BLaER1 treated with 17β-estradiol and CSF1 and Interleukin-3, amounts not matched to agents 10 nM and 100 nM (cell line): ENCODE results near the gene CYFIP2.
A peak's percentile ranks its signal among the peaks of the same experiment; 100 is the strongest.

ENCODE experiments used
- H3K27ac ChIP-seq, 11 experiments: shearing (Covaris generic); formaldehyde crosslinking; 2 replicates each; pipeline ENCODE4 v1.8.1; 2022
- H3K27me3 ChIP-seq, 11 experiments: shearing (Covaris generic); formaldehyde crosslinking; 2 replicates each; pipeline ENCODE4 v1.8.1; 2022
- H3K36me3 ChIP-seq, 11 experiments: shearing (Covaris generic); formaldehyde crosslinking; 2 replicates each; pipeline ENCODE4 v1.8.1; 2022
- H3K4me1 ChIP-seq, 10 experiments: shearing (Covaris generic); formaldehyde crosslinking; 2 replicates each; pipeline ENCODE4 v1.8.1; 2022
- H3K4me2 ChIP-seq, 11 experiments: shearing (Covaris generic); formaldehyde crosslinking; 2 replicates each; pipeline ENCODE4 v1.8.1; 2022
- H3K4me3 ChIP-seq, 10 experiments: shearing (Covaris generic); formaldehyde crosslinking; 2 replicates each; pipeline ENCODE4 v1.8.1; 2022
- H3K9ac ChIP-seq, 11 experiments: shearing (Covaris generic); formaldehyde crosslinking; 2 replicates each; pipeline ENCODE4 v1.8.1; 2022
- H3K9me3 ChIP-seq, 11 experiments: shearing (Covaris generic); formaldehyde crosslinking; replicated peaks in 1 of 11; 2 replicates each; pipeline ENCODE4 v1.8.1; 2022
- H4K20me1 ChIP-seq, 11 experiments: shearing (Covaris generic); formaldehyde crosslinking; 2 replicates each; pipeline ENCODE4 v1.8.1; 2022
- Cebpa-rat ChIP-seq, 11 experiments: shearing (Covaris generic); IDR thresholded peaks; 2 replicates each; pipeline ENCODE4 v1.8.1; 2022

CYFIP2 gene

DNA sequence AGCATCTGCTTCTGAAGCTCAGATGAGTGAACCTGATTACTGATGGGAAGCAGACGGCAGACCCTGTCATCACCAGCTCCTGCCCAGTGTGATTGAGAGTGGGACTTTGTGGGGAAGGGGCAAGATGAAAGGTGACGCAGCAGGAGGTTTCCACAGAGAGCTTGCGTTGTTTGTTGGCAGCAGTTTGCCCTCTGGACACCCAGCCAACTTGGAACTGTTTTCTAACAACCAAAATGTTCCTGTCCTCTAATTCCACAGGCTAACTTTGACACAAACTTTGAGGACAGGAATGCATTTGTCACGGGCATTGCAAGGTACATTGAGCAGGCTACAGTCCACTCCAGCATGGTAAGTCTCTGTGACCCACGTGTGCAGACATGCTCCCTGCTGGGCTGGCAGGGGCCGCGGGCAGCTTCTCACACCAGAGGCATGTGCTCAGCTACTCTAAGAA is 20.9 kb downstream of the CYFIP2 start:
- H4K20me1 ChIP-seq, result peaks cover 0 to 83% (median 9%) of the 10 kb centered on the region in 11 experiments; a peak in 11 of 22 replicates
- H3K9me3 ChIP-seq, result peaks cover 0 to 3% (median 0%) of the 10 kb centered on the region in 11 experiments; a peak in 1 of 22 replicates
- no peaks in the 10 kb centered on the region for H3K27me3 ChIP-seq
- peaks cover 52 to 87% (median 68%) of the 10 kb centered on the region in 11 experiments for H3K36me3 ChIP-seq
- H3K4me2 ChIP-seq, result no peak overlapping the region
- H3K27ac ChIP-seq, result no peak overlapping the region
- H3K9ac ChIP-seq, result no peak overlapping the region
- H3K4me3 ChIP-seq, result no peak overlapping the region
- H3K4me1 ChIP-seq, result peaks cover 12 to 32% (median 21%) of the 10 kb centered on the region in 10 experiments
- no peak for TF ChIP-seq Cebpa-rat (IDR thresholded peaks at IDR 0.05)

DNA sequence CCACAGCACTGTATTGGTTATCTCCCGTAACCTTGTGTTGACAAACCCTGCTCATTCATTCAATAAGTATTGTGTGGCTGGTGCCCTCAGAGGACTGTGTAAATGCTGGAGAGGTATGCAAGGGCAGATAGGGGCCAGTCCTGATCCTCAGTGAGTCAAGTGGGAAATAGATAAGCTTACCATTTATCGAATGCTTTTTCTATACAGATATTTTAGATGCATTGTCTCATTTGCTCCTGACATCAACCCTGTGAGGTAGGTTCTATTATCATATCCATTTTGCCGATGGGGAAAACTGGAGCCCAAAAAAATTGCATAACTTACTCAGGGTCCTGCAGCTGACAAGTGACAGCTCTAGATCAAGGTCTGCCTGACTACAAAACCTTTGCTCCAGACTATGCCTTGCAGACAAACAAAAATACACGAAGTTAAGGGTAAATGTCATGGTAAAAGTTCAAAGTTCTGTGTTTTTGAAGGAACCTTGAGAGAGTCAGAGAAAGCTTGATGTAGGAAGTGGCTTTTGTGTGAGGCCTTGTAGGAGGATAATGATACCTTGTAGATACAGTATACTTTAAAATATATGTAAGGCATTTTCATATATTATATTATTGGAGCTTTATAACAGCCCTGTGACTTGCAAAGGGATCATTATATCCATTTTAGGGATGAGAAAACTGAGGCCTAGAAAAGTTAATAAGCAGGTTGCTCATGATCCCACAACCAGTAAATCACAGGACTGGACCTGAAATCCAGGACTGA is 22.7 kb downstream of the CYFIP2 start:
- Histone ChIP-seq H3K27me3 (no peaks in the 10 kb centered on the region), H3K9me3 (no peaks in the 10 kb centered on the region), H3K9ac (no peak overlapping the region), H3K36me3 (peaks cover 52 to 93% (median 84%) of the 10 kb centered on the region in 11 experiments), H4K20me1 (peaks cover 0 to 65% (median 3%) of the 10 kb centered on the region in 11 experiments; a peak in 10 of 22 replicates), H3K4me2 (no peak overlapping the region), H3K27ac (no peak overlapping the region), H3K4me1 (peaks cover 2 to 17% (median 6%) of the 10 kb centered on the region in 10 experiments; a peak in 19 of 20 replicates), H3K4me3 (no peak overlapping the region)
- TF ChIP-seq Cebpa-rat (IDR thresholded peaks at IDR 0.05), result no peak

DNA sequence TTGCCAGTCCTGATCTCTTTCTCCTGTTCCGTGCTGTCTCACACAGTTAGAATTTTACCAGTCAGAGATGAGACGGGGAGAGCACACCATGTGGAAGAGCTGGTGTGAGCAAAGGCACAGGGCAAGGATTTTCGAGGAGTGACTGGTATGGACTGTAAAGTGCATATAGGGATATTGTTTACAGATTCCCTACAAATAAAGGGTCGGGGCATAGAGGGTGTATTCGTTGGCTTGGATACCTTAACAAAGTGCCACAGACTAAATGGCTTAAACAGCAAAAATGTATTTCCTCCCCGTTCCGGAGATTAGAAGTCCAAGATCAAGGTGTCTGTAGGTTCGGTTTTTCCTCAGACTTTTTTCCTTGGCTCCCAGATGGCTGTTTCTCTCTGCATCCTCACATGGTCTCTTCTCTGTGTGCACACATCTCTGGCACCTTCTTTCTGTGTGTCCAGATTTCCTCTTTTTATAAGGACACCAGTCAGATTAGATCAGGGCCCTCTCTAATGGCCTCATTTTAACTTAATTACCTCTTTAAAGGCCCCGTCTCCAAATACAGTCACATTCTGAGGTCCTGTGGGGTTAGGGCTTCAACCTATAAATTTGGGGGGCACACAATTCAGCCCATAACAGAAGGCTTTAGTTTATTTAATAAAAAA is 23.4 kb downstream of the CYFIP2 start:
- no peak overlapping the region for H3K9ac ChIP-seq
- peaks cover 52 to 99% (median 90%) of the 10 kb centered on the region in 11 experiments for H3K36me3 ChIP-seq
- H3K4me1 ChIP-seq, result peaks cover 0 to 14% (median 1%) of the 10 kb centered on the region in 10 experiments; a peak in 6 of 20 replicates
- H3K27ac ChIP-seq, result no peak overlapping the region
- H3K27me3 ChIP-seq, result no peaks in the 10 kb centered on the region
- H3K4me2 ChIP-seq, result no peak overlapping the region
- H4K20me1 ChIP-seq, result peaks cover 0 to 59% (median 0%) of the 10 kb centered on the region in 11 experiments; a peak in 7 of 22 replicates
- no peak for TF ChIP-seq Cebpa-rat (IDR thresholded peaks at IDR 0.05)
- H3K9me3 ChIP-seq, result no peaks in the 10 kb centered on the region
- H3K4me3 ChIP-seq, result no peak overlapping the region

DNA sequence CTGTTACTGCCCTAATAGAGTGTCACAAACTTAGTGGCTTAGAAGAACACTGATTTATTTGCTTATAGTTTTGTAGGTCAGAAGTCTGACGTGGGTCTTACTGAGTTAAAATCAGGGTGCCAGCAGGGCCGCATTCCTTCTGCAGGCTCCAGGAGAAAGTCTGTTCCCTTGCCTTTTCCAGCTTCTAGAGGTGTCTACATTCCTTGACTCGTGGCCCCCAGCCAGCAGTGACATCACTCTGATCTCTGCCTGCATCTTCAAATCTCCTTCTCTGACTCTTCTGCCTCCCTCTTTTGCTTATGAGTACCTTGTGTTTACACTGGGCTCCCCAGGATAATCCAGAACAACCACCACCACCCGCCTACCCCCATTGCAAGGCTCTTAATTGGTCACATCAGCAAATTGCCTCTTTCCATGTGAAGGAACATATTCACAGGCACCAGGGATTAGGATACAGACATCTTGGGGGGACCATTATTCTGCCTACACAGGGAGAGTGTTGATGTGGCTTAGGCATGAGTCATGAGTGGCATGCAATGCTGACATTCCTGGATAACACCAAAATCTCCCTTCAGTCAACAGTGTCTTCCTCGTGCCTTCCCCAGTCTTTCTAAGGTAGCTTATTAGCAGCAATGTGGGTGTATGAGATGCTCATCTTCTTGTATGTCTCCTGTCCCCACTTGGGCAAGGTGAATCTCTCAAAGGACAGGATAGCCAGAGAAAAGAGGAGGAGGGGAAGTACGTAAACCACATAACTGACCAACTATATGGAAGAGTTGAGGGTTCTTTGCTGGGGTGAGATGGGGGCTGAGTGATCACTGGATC is 24.4 kb downstream of the CYFIP2 start:
- peaks cover 55 to 99% (median 94%) of the 10 kb centered on the region in 11 experiments for H3K36me3 ChIP-seq
- no peak overlapping the region for H3K9ac ChIP-seq
- peaks cover 0 to 49% (median 0%) of the 10 kb centered on the region in 11 experiments; a peak in 6 of 22 replicates for H4K20me1 ChIP-seq
- no peak for TF ChIP-seq Cebpa-rat (IDR thresholded peaks at IDR 0.05)
- H3K4me2 ChIP-seq, result no peak overlapping the region; a peak in 1 of 22 replicates
- no peak overlapping the region for H3K4me3 ChIP-seq
- H3K9me3 ChIP-seq, result no peaks in the 10 kb centered on the region
- no peaks in the 10 kb centered on the region for H3K27me3 ChIP-seq
- peaks cover 0 to 14% (median 0%) of the 10 kb centered on the region in 10 experiments; a peak in 5 of 20 replicates for H3K4me1 ChIP-seq
- H3K27ac ChIP-seq, result no peak overlapping the region

DNA sequence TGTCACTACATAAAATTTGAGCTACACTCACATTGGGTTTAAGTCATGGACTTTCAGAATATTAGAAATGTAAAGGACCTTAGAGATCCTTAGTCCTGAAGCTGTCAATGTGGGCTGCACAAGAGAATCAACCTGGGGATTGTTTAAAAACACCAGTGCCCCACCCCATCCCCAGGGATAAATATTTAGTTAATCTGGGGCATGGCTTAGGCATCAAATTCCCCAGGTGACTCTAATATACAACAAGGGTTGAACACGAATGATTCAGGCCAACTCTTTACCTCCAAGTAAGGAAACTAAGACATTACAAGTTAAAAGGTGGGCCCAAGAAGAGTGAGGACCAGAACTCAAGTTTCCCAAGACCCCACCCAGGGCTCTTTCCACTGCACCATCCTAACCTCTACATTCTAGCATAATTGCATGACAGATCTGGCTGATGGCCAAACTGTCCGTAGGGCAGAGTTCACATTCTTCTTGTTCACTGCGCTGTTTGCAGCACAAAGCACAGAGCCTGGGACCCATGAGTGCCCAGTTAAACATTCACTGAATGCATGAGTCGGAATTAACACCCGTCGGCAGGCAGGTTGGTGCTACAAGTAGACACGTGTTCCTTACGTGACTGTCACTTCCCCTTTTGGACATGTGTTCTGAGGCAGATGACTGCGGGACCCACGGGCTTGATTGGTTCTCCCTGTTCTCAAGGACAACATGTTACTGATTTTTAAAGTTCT is 25.2 kb downstream of the CYFIP2 start:
- Histone ChIP-seq H3K4me2 (peak overlapping the region in 1 of 11 experiments; percentile 18; a peak in 1 of 22 replicates), H3K4me3 (no peak overlapping the region), H3K27me3 (no peaks in the 10 kb centered on the region)

DNA sequence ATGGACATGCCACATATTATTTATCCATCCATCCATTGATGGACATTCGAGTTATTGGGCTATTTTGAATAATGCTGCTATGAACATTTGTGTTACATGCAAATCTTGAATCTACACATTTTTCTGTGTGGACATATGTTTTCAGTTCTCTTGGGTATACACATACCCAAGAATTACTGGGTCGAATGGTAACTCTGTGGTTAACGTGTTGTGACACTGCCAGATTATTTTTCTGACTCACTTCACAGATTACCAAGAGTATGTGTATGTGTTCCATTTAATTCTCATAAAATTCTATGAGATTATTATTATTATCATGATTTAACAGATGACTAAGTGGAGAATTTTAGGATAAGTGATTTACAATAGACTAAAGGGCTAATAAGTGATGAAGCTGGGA is 26.7 kb downstream of the CYFIP2 start:
- H3K9me3 ChIP-seq, result no peaks in the 10 kb centered on the region
- H3K36me3 ChIP-seq, result peaks cover 61 to 100% (median 97%) of the 10 kb centered on the region in 11 experiments
- peaks cover 0 to 36% (median 0%) of the 10 kb centered on the region in 11 experiments; a peak in 4 of 22 replicates for H4K20me1 ChIP-seq
- peaks cover 0 to 14% (median 0%) of the 10 kb centered on the region in 10 experiments; a peak in 5 of 20 replicates for H3K4me1 ChIP-seq
- H3K27me3 ChIP-seq, result no peaks in the 10 kb centered on the region
- TF ChIP-seq Cebpa-rat (IDR thresholded peaks at IDR 0.05), result no peak
- H3K4me3 ChIP-seq, result no peak overlapping the region
- H3K27ac ChIP-seq, result no peak overlapping the region
- H3K9ac ChIP-seq, result no peak overlapping the region
- H3K4me2 ChIP-seq, result no peak overlapping the region

More for the DNA sequence above, 25.2 kb downstream of the CYFIP2 start:
- no peak overlapping the region for H3K27ac ChIP-seq
- H4K20me1 ChIP-seq, result peaks cover 0 to 43% (median 0%) of the 10 kb centered on the region in 11 experiments; a peak in 4 of 22 replicates
- TF ChIP-seq Cebpa-rat (IDR thresholded peaks at IDR 0.05), result no peak
- no peaks in the 10 kb centered on the region for H3K9me3 ChIP-seq
- H3K4me1 ChIP-seq, result peaks cover 0 to 14% (median 0%) of the 10 kb centered on the region in 10 experiments; a peak in 5 of 20 replicates
- peaks cover 57 to 99% (median 95%) of the 10 kb centered on the region in 11 experiments for H3K36me3 ChIP-seq
- no peak overlapping the region for H3K9ac ChIP-seq

DNA sequence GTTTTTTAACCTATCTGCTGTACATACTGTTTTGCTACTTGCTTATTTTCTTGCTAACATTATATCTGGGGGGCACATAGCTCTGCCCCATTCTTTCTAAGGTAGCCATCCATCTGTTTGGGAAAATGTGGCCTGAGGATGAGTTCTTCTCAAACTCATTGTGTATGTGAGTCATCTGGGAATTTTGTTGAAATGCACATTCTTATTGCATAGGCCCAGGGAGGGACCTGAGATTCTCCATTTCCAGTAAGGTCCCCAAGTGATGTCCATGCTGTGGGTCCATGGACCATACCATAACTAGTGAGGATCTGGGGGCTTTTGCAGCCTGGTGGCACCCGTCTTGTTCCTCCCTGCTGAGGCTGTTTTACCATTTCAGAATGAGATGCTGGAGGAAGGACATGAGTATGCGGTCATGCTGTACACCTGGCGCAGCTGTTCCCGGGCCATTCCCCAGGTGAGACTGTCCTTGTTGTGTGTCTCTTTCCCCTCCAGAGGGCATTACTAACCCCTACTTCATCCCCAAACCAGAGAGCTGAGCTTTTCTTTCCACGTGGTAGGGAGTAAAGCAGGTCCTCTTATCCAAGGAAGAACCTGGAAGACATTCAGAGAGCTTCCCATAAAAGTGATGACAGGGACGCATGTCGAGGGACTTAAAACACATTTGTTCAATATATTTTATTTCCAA is 28.6 kb downstream of the CYFIP2 start:
- H3K27me3 ChIP-seq, result no peaks in the 10 kb centered on the region

More for the DNA sequence above, 28.6 kb downstream of the CYFIP2 start:
- Histone ChIP-seq H3K4me3 (no peak overlapping the region), H3K9ac (no peak overlapping the region), H3K9me3 (no peaks in the 10 kb centered on the region), H3K4me2 (no peak overlapping the region), H3K36me3 (peaks cover 63 to 100% (median 96%) of the 10 kb centered on the region in 11 experiments), H4K20me1 (peaks cover 0 to 22% (median 0%) of the 10 kb centered on the region in 11 experiments; a peak in 4 of 22 replicates), H3K4me1 (peaks cover 0 to 14% (median 0%) of the 10 kb centered on the region in 10 experiments; a peak in 5 of 20 replicates), H3K27ac (no peak overlapping the region)
- no peak for TF ChIP-seq Cebpa-rat (IDR thresholded peaks at IDR 0.05)
